ENCODE measurements around the gene NXPH3. TPM values are rescaled to one million over a fixed set of nuclear protein-coding genes. Genes with fewer than 3 reads are reported as not detected.
"Not testable (repeated sequence)": the region's sequence is repeated elsewhere in the genome, so short reads cannot be mapped to it uniquely, and the experiment has no call there.

NXPH3 gene
- total RNA-seq, 2 donors from 2014 or later: not detected

- DNase-seq (no peak), ATAC-seq (no peak)
- no peaks in the 10 kb centered on the region for H3K9me3 ChIP-seq (ENCODE audit: control insufficient read depth, low read length, poor library complexity, severe bottlenecking)
- Mint-ChIP-seq H3K4me1 (peaks cover 15% of the 10 kb centered on the region), H3K36me3 (ENCODE audit: low read depth) (no peaks in the 10 kb centered on the region), H3K27me3 (peaks cover 5% of the 10 kb centered on the region), H3K4me3 (no peak overlapping the region), H3K27ac (no peak overlapping the region)
These were observed 9.7 kb upstream of the NXPH3 start for GRCh38 chr17:49565948-49566491.

GRCh38 chr17:49566668-49567071, 9.0 kb upstream of the NXPH3 start:
- H3K27ac Mint-ChIP-seq: no peak overlapping the region
- H3K4me1 Mint-ChIP-seq: peaks cover 21% of the 10 kb centered on the region
- DNase-seq (no peak), ATAC-seq (no peak)
- H3K36me3 Mint-ChIP-seq (ENCODE audit: low read depth): no peaks in the 10 kb centered on the region
- H3K9me3 ChIP-seq (ENCODE audit: control insufficient read depth, low read length, poor library complexity, severe bottlenecking): no peaks in the 10 kb centered on the region
- peaks cover 11% of the 10 kb centered on the region for H3K27me3 Mint-ChIP-seq
- no peak overlapping the region for H3K4me3 Mint-ChIP-seq

- Mint-ChIP-seq H3K27me3 (peaks cover 15% of the 10 kb centered on the region), H3K27ac (no peak overlapping the region), H3K36me3 (ENCODE audit: low read depth) (no peaks in the 10 kb centered on the region), H3K4me3 (no peak overlapping the region), H3K4me1 (peaks cover 21% of the 10 kb centered on the region)
- ATAC-seq (no peak), DNase-seq (no peak)
- no peaks in the 10 kb centered on the region for H3K9me3 ChIP-seq (ENCODE audit: control insufficient read depth, low read length, poor library complexity, severe bottlenecking)
These were observed 8.6 kb upstream of the NXPH3 start for GRCh38 chr17:49567104-49567521.

- H3K9me3 ChIP-seq (ENCODE audit: control insufficient read depth, low read length, poor library complexity, severe bottlenecking): no peaks in the 10 kb centered on the region
- no peak overlapping the region for H3K27ac Mint-ChIP-seq
- H3K36me3 Mint-ChIP-seq (ENCODE audit: low read depth): no peaks in the 10 kb centered on the region
- ATAC-seq: peak; percentile 54
- H3K4me3 Mint-ChIP-seq: peak overlapping the region; percentile 36
- peaks cover 18% of the 10 kb centered on the region for H3K27me3 Mint-ChIP-seq
- peaks cover 21% of the 10 kb centered on the region for H3K4me1 Mint-ChIP-seq
- DNase-seq: peak; percentile 69 to 75 (median 69)
These were observed 7.6 kb upstream of the NXPH3 start for GRCh38 chr17:49567871-49568694.

- H3K27ac Mint-ChIP-seq; H3K36me3 Mint-ChIP-seq (ENCODE audit: low read depth); H3K9me3 ChIP-seq (ENCODE audit: control insufficient read depth, low read length, poor library complexity, severe bottlenecking); DNase-seq; H3K4me3 Mint-ChIP-seq; ATAC-seq: not testable (repeated sequence)
- H3K4me1 Mint-ChIP-seq: peaks cover 21% of the 10 kb centered on the region
- H3K27me3 Mint-ChIP-seq: peaks cover 24% of the 10 kb centered on the region
These were observed 7.0 kb upstream of the NXPH3 start for GRCh38 chr17:49568695-49569047.

GRCh38 chr17:49570540-49571242, 5.0 kb upstream of the NXPH3 start:
- no peaks in the 10 kb centered on the region for H3K36me3 Mint-ChIP-seq (ENCODE audit: low read depth)
- ATAC-seq (no peak), DNase-seq (no peak)
- peak overlapping the region; percentile 92 for H3K4me3 Mint-ChIP-seq
- H3K27ac Mint-ChIP-seq: peak overlapping the region; percentile 84
- H3K4me1 Mint-ChIP-seq: peaks cover 23% of the 10 kb centered on the region
- no peaks in the 10 kb centered on the region for H3K9me3 ChIP-seq (ENCODE audit: control insufficient read depth, low read length, poor library complexity, severe bottlenecking)
- H3K27me3 Mint-ChIP-seq: peaks cover 37% of the 10 kb centered on the region

- Mint-ChIP-seq H3K4me1 (peaks cover 24% of the 10 kb centered on the region), H3K27ac (peak overlapping the region; percentile 84), H3K27me3 (peaks cover 37% of the 10 kb centered on the region), H3K36me3 (ENCODE audit: low read depth) (no peaks in the 10 kb centered on the region), H3K4me3 (no peak overlapping the region)
- ATAC-seq: no peak
- no peaks in the 10 kb centered on the region for H3K9me3 ChIP-seq (ENCODE audit: control insufficient read depth, low read length, poor library complexity, severe bottlenecking)
- DNase-seq: no peak
These were observed 4.4 kb upstream of the NXPH3 start for GRCh38 chr17:49571283-49571682.

- Mint-ChIP-seq H3K27me3 (peaks cover 35% of the 10 kb centered on the region), H3K36me3 (ENCODE audit: low read depth) (no peaks in the 10 kb centered on the region), H3K4me1 (peaks cover 24% of the 10 kb centered on the region), H3K4me3 (no peak overlapping the region), H3K27ac (peak overlapping the region; percentile 84)
- no peak for DNase-seq
- H3K9me3 ChIP-seq (ENCODE audit: control insufficient read depth, low read length, poor library complexity, severe bottlenecking): no peaks in the 10 kb centered on the region
- no peak for ATAC-seq
These were observed 3.9 kb upstream of the NXPH3 start for GRCh38 chr17:49571764-49572163.

- Mint-ChIP-seq H3K4me1 (peaks cover 27% of the 10 kb centered on the region), H3K27me3 (peaks cover 36% of the 10 kb centered on the region), H3K4me3 (no peak overlapping the region), H3K36me3 (ENCODE audit: low read depth) (no peaks in the 10 kb centered on the region), H3K27ac (no peak overlapping the region)
- H3K9me3 ChIP-seq (ENCODE audit: control insufficient read depth, low read length, poor library complexity, severe bottlenecking): no peaks in the 10 kb centered on the region
- ATAC-seq (no peak), DNase-seq (no peak)
These were observed 3.4 kb upstream of the NXPH3 start for GRCh38 chr17:49572226-49572625.

- H3K27ac Mint-ChIP-seq: no peak overlapping the region
- ATAC-seq (no peak), DNase-seq (no peak)
- H3K9me3 ChIP-seq (ENCODE audit: control insufficient read depth, low read length, poor library complexity, severe bottlenecking): no peaks in the 10 kb centered on the region
- no peaks in the 10 kb centered on the region for H3K36me3 Mint-ChIP-seq (ENCODE audit: low read depth)
- H3K27me3 Mint-ChIP-seq: peaks cover 41% of the 10 kb centered on the region
- peaks cover 23% of the 10 kb centered on the region for H3K4me1 Mint-ChIP-seq
- no peak overlapping the region for H3K4me3 Mint-ChIP-seq
These were observed 2.8 kb upstream of the NXPH3 start for GRCh38 chr17:49572806-49573420.

- Mint-ChIP-seq H3K27me3 (peaks cover 49% of the 10 kb centered on the region), H3K4me3 (peak overlapping the region; percentile 70), H3K4me1 (peaks cover 19% of the 10 kb centered on the region)
These were observed 2.0 kb upstream of the NXPH3 start for GRCh38 chr17:49573510-49574322.

GRCh38 chr17:49574323-49574781, 1.3 kb upstream of the NXPH3 start:
- Mint-ChIP-seq H3K27me3 (peaks cover 53% of the 10 kb centered on the region), H3K36me3 (ENCODE audit: low read depth) (no peaks in the 10 kb centered on the region), H3K4me3 (no peak overlapping the region), H3K27ac (no peak overlapping the region), H3K4me1 (peaks cover 19% of the 10 kb centered on the region)
- DNase-seq (no peak), ATAC-seq (no peak)
- H3K9me3 ChIP-seq (ENCODE audit: control insufficient read depth, low read length, poor library complexity, severe bottlenecking): no peaks in the 10 kb centered on the region

More at GRCh38 chr17:49573510-49574322, 2.0 kb upstream of the NXPH3 start:
- H3K36me3 Mint-ChIP-seq (ENCODE audit: low read depth): no peaks in the 10 kb centered on the region
- no peaks in the 10 kb centered on the region for H3K9me3 ChIP-seq (ENCODE audit: control insufficient read depth, low read length, poor library complexity, severe bottlenecking)
- ATAC-seq (no peak), DNase-seq (no peak)
- H3K27ac Mint-ChIP-seq: no peak overlapping the region

All from T-helper 17 cell (primary cell).